HG02852 (cell line): ENCODE measurements around the gene SMIM43.
A peak's percentile ranks its signal among the peaks of the same experiment; 100 is the strongest.
"Not testable (repeated sequence)": the region's sequence is repeated elsewhere in the genome, so short reads cannot be mapped to it uniquely, and the experiment has no call there.

ENCODE experiments used
- ATAC-seq: cut with Tn5 transposase; IDR thresholded peaks from one replicate; pipeline ENCODE4 v1.9.1; 2021; ENCODE audit warnings: mild to moderate bottlenecking, moderate library complexity; ENCODE audit not compliant: unreplicated experiment

The SMIM43 gene

DNA sequence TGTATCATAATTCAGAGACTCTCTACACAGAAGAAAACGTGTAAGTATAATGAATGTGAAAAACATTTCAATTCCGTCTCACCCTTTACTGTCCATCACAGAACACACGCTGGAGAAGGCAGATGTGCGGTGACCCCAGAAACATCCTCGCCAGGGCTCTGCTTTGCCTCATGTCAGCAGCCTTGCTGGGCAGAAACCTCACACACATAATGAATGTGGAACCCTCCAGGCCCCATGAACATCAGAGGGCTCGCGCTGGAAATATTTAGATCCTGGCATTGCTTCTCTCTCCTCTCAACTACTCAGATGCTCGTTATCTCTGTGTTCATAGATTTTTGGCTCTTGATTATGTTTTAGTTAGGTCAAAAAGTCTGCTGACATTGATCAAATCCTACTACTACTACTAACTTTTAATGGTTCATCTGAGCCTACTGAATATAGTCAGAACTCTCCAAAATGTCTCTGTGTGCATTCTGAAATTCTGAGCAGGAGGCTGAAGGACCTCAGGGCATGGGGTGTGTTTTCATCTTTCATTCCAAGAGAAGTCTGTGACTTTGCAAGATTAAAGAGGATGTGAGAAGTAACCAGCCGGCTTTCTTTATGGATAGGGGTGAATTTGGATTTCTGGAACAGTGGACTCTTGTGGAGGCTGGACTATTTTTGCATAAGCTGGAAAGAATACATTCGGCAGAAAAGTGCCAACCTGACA lies 27.0 kb downstream of the SMIM43 start:
- no peak for ATAC-seq

DNA sequence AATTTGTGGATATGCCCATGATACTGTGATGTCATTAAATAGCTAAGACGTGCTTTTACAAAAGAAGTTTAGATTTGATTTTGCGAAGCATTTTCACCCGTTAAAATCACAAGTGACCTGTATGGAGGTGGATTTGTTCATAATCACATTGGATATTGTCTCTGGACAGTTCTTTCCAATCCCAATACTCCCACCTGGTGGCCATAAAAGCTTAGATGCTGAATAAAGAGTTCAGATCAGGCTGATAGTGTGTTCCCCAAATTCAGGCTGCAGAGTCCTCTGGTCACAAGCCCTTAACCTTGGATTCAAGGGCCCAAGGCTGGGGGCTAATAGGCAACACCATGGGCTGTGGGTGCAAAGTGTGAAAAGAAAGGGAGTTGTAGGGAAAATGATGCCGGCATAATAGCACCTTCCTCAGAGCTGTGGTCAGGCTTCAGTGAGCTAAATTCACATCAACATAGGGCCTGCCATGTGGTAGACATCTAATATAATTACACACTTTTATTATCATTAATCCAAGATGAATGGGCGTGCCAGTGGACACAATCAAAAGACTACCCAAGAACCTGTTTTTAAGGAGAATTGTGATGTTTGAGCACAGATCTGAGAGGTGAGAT lies 28.1 kb downstream of the SMIM43 start:
- no peak for ATAC-seq

DNA sequence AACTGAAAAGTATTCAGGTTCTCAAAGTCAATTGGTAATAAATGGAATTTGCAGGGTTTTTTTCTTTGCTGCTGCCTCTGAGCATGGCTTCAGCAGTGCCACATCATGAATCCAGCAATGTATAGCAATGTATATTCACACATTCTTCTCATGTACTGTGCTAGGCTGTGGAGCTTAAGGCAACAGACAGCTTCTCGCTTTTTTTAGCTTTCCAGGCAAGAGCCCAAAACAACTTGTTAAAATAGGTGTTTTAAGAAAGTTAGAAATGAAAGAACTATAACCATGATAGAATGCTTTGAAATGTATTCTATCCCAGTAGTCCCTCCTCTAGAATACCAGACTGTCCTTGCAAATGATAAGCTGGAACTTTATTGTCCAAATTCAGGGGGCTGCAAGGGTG lies 30.4 kb downstream of the SMIM43 start:
- no peak for ATAC-seq

DNA sequence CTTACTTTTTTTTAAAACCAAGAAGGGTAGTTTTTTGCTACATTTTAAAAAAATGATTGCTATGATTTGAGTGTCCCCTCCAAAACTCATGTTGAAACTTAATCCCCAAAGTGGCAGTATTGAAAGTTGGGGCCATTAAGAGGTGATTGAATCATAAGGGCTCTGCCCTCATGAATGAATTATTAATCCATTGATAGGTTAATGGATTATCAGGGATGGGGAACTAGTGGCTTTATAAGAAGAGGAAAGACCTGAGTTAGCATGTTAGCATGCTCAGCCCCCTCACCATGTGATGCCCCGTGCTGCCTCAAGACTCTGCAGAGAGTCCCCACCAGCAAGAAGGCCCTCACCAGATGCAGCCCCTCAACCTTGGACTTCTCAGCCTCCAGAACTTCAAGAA lies 31.0 kb downstream of the SMIM43 start:
- ATAC-seq, result no peak

DNA sequence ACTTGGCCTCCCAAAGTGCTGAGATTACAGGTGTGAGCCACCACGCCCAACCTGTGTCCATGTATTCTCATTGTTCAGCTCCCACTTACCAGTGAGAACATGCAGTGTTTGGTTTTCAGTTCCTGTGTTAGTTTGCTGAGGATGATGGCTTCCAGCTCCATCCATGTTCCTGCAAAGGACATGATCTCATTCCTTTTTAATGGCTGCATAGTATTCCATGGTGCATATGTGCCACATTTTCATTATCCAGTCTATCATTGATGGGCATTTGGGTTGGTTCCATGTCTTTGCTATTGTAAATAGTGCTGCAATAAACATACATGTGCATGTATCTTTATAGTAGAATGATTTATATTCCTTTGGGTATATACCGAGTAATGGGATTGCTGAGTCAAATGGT lies 35.2 kb downstream of the SMIM43 start:
- not testable (repeated sequence) for ATAC-seq

DNA sequence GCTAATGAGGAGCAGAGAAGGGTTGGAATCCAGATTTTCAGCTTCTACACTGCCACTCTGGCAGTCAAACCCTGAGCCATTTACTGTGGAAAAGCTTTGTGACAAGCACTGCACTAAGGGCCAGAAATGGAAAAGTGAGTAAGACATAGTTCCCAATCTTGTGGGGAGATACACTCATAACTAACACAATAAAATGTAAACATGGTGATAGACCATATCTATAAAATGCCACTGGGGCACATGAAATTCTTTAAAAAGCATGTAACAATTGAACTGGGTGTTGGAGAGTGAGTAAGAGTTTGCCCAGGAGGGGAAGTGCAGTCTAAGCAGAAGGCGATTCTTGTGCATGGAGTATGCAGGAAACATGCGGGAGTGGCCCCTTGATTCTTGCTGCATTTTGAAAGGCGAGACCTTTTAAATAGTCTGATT lies 36.2 kb downstream of the SMIM43 start:
- ATAC-seq, result no peak

DNA sequence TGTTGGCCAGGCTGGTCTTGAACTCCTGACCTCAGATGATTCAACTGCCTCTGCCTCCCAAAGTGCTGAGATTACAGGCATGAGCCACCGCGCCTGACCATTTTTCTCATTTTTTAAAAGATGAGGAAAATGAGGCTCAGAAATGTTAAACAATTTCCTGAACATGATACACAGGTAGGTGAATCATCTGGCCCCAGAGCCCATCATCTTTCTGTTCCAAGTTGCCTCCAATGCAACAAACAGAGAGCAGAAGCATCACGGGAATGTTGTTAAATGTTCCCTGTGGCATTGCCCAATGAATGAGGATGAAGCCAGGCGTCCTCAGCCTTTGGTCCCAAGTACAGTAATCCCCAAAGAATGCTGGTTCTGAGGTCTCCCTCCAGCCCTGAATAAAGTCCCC lies 36.9 kb downstream of the SMIM43 start:
- no peak for ATAC-seq

DNA sequence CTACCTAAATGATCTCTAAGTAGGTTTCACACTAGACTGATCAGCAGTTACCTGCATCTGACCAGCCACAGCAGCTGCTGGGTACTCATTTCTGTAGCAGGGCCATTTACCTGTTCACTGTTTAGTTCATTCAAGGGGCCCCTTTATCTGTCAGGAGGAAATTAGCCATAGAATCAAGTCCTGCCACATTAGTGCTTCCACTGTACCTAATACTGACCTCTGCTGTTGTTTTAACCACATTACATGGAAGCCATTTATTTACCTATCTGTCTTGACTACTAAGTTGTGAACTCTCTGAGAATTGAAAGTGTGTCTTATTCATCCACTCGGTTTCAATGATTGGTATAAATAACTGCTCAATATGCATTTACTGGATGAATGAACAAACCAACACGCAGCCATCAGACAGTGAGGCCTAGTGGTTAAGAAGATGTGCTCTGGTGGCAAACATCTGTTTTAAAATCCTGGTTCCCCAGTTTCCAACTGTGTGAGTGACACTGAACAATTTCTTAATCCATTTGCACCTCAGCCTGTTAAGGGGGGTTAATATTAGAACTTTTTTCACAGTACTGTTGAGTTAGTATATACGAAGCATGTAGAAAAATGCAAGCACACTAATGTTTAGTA lies 38.2 kb downstream of the SMIM43 start:
- peak; percentile 96 for ATAC-seq

DNA sequence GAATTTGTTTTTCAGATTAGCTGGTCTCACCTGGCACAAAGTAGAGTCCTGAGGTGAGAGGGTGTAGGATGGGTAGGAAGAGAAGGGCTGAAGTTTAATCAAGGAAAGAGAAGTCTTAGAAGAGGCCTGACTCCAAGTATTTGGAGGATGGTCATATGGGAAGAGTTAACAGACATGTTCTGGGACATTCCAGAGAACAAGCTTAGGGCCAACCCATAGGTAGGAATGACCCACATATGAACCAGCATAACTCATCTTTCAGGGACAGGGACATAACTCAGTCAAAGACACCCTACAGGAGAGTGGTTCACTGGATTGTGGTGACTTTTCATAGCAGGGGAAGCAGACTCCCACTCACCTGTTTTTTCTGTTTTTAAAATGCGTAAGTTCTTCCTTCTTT lies 40.3 kb downstream of the SMIM43 start:
- no peak for ATAC-seq

DNA sequence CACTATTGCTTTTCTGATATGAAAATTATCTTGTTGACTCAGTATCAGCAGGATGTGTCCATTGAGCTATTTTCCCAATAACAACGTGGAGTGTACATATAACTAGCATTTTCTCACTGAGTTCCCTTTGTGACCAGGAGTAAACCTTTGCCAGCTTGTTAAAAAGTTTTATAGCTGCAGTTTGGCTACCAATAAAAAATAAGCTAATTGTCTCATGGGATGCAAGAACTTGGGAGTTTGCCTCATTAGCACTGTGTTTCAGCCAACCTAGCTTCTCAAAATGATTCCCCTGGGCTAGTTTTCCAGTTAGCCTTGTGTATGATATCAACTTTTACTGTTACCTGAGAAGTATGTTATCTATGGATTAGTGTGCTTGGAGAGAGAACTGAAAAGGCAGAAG lies 43.3 kb downstream of the SMIM43 start:
- no peak for ATAC-seq

DNA sequence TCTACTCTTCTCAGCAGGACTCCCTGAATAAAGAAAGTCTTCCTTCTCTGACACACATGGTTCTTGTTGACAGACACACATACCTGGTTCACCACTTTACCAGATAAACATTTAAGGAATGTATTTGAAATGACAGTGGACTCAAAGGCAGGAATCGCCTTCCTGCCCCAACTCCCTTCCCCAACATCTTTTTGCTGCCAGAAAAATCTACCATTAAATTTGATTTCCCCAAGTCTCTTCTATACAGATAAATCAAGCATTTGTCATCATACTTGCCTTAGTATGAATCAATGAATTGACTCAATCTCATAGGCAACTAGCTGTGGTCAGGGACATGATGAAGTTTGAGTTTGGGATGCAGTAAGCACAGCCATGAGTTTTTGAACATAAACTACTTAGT lies 44.9 kb downstream of the SMIM43 start:
- ATAC-seq, result no peak

DNA sequence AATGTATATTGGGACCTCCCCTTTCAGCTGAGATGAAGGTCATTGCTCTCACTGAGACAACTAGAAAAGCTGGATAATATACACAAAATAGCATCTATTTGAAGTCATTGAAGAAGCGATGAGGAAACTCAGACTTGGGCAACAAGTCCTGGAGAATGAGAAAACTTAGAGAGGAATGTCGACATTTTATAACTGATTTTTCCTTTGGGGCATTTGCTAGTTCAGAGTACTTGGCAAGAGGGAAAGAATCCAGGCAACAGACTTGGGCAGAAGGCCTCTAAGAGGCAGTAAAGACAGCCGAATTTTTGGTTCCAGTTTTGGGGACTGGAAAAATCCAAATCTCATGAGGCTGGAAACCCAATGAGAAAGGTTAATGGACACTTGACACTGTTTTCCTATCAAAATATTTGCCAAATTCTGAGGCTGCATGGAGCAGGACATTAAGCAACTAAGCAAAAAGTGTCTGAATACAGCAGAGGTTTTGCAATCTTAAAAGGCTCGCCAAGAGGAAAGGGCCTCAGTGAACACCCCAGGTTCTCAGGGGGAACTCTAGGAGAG lies 47.2 kb downstream of the SMIM43 start:
- ATAC-seq, result no peak

DNA sequence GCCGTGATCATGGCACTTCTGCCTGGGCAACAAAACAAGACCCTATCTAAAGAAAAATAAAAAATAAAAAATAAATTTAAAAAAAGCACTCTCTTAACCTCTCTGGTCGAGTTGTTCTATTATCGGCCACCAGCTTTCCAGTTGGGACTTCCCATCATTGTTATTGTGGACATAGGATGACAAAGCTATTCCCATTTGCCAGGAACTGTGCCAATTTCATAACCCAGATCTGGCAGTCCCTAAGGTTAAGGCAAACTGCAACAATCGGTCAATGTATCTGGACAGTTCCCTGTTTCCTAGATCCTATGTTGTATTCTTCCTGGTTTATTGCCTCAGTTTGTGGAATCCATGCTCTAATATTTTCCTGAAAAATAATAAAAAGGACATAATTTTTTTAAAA lies 50.4 kb downstream of the SMIM43 start:
- no peak for ATAC-seq

DNA sequence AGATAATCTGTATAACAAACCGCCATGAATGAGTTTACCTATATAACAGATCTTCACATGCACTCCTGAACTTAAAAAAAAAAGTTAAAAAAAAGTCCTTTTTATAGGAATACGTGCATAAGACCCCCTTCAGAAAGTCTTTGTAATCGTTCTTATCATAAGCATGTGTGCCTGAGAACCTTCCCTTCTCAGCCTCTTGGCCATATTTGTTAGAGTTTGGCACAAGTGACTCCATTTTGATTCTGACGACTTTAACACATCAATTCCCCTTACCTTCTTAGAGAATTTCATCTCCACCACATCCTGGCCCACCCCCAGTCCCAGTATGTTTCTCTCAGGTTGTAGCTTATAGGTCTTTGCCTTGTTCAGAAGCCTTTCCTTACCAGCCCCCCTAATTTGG lies 52.2 kb downstream of the SMIM43 start:
- no peak for ATAC-seq

DNA sequence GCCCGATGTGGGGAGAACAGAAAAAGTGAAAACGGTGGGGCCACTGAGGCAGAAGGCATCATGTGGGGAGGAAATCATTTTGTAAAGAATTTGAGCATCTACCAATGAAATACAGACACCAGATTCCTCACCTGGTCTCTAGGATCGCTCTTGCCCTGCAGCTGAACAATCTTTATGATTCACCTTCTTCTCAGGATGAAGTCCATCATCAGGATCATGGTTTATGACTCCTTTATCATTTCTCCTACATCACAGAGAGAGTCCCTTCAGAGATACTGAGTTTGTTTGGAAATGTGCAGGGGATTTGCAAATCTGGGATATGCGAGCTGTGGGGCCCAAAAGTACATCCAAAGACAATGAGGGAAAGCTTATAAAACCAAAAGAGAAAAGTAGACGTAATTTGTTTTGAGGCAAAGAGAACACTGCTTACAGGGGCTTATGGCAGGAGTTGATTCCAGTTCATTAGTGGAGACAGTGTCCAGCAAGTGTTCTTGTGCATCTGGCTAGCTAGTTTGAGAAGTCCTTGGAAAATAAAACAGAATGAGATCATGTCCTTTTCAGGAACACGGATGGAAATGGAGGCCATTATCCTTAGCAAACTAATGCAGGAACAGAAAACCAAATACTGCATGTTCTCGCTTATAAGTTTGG lies 52.8 kb downstream of the SMIM43 start:
- ATAC-seq, result peak; percentile 6

DNA sequence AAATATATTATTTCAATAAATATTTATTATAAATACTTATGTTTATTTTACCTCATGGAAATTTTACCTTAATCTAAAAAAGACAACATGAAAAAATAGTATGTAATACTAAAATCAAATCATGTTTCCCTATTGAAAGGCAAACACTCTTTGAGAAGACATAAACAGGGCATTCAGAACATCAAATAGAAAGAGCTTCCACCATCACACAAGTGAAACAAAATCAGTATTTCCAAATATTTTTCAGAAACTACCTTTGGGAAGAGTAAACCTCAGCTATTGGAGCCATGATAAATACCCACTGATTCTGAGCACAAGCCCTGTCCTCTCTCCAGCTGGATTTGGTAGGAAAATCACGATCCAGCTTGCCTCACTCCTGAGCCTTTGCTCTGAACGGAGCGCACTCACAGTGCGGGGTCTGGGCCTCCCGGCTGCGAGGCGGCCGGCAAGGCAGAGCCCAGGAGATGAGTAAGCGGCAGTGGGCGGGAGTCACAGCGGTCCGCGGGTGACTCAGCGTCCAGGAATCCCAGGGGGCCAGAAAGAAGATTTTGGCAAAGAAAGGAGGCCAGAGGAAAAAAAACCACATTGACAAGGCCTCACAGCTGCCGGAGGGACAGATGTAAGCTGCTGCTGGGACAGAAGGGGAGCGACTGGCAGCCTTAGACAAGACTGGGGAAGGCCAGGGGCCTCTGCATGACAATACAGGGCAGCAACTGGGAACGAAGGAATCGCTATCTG lies 53.5 kb downstream of the SMIM43 start:
- ATAC-seq, result peak; percentile 95

DNA sequence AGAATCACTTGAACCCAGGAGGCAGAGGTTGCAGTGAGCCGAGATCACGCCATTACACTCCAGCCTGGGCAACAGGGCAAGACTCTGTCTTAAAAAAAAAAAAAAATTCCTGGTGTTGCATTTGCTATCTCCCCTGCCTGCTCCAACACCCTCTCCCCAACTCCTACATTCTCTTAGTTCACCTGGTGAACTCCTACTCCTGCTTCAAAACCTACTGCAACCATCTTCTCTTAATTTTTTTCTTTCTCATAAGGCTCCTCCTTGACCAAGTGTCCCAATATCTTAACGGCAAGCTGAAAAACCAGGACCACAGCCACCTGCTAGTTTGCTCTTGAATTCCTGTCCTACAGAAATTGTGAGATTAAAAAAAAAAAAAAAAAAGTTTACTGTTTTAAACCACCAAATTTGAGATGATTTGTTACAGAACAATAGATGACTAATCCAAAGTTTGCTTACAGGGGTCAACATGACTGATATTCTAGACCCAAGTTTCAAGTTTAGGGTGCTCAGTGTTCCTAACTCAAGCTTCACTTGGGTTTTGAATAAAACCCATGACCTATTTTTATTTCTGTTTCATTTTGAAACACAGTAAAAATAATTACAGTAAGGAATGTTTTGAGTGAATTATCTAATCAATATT lies 55.1 kb downstream of the SMIM43 start:
- ATAC-seq, result no peak
